Measurements from ENCODE around the gene FNIP2. TPM values are rescaled to one million over a fixed set of nuclear protein-coding genes. Genes with fewer than 3 reads are reported as not detected.

The FNIP2 gene
- total RNA-seq, 1 experiment from 2014 or later, result 35.3 TPM

GRCh38 chr4:158822348-158822747, 53.5 kb downstream of the FNIP2 start:
- Mint-ChIP-seq H3K27me3 (ENCODE audit: unreplicated experiment) (no peaks in the 10 kb centered on the region), H3K9me3 (ENCODE audit: low read depth, unreplicated experiment) (no peaks in the 10 kb centered on the region), H3K4me3 (ENCODE audit: low read depth, unreplicated experiment) (no peak overlapping the region), H3K4me1 (ENCODE audit: low read depth, unreplicated experiment) (peaks cover 84% of the 10 kb centered on the region), H3K36me3 (ENCODE audit: insufficient read depth, unreplicated experiment) (peaks cover 26% of the 10 kb centered on the region), H3K27ac (ENCODE audit: unreplicated experiment) (no peak overlapping the region)
- no TSS peak for BruUV-seq (replicated peaks)
- TF ChIP-seq, protein P1, sequence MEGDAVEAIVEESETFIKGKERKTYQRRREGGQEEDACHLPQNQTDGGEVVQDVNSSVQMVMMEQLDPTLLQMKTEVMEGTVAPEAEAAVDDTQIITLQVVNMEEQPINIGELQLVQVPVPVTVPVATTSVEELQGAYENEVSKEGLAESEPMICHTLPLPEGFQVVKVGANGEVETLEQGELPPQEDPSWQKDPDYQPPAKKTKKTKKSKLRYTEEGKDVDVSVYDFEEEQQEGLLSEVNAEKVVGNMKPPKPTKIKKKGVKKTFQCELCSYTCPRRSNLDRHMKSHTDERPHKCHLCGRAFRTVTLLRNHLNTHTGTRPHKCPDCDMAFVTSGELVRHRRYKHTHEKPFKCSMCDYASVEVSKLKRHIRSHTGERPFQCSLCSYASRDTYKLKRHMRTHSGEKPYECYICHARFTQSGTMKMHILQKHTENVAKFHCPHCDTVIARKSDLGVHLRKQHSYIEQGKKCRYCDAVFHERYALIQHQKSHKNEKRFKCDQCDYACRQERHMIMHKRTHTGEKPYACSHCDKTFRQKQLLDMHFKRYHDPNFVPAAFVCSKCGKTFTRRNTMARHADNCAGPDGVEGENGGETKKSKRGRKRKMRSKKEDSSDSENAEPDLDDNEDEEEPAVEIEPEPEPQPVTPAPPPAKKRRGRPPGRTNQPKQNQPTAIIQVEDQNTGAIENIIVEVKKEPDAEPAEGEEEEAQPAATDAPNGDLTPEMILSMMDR (IDR thresholded peaks at IDR 0.05; ENCODE audit: unreplicated experiment), result no peak
- intact Hi-C loops (cut with micrococcal nuclease; ENCODE audit: unreplicated experiment), result no loop called here
- no peak for DNase-seq
- CTCF ChIA-PET, result interaction anchor here (0.7 kb wide), 1 partner anchor 30 kb away, joined by 3 read pairs; no protein-coding TSS in a partner anchor

DNA sequence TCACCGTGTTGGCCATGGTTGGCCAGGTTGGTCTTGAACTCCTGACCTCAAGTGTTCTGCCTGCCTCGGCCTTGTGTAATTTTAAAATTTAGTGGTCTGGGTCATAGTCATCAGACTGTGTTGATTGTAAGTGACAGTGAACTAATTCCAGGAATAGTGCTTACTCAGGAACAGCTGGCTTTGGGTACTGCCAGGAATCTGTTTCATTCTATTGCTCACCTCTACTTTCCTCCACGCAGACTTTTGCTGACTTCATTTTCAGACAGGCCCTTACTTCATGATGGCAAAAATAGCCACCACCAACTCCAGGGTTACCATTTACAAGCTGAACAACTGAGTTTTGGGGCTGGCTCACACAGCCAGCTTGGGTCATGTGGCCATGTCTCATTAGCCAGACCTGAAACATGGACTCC, 54.6 kb downstream of the FNIP2 start:
- intact Hi-C loops (cut with micrococcal nuclease; ENCODE audit: unreplicated experiment), result no loop called here
- Mint-ChIP-seq H3K4me1 (ENCODE audit: low read depth, unreplicated experiment) (peaks cover 84% of the 10 kb centered on the region), H3K27ac (ENCODE audit: unreplicated experiment) (peak overlapping the region; percentile 99), H3K27me3 (ENCODE audit: unreplicated experiment) (no peaks in the 10 kb centered on the region), H3K9me3 (ENCODE audit: low read depth, unreplicated experiment) (no peaks in the 10 kb centered on the region), H3K36me3 (ENCODE audit: insufficient read depth, unreplicated experiment) (peaks cover 21% of the 10 kb centered on the region), H3K4me3 (ENCODE audit: low read depth, unreplicated experiment) (no peak overlapping the region)
- no peak for DNase-seq
- CTCF ChIA-PET, result no interaction called here
- TF ChIP-seq, protein P1 (IDR thresholded peaks at IDR 0.05; ENCODE audit: unreplicated experiment), result no peak
- no TSS peak for BruUV-seq (replicated peaks)

GRCh38 chr4:158824425-158825274, 55.8 kb downstream of the FNIP2 start:
- peak overlapping the region; percentile 69 for H3K4me3 Mint-ChIP-seq (ENCODE audit: low read depth, unreplicated experiment)
- TF ChIP-seq, protein P1 (IDR thresholded peaks at IDR 0.05; ENCODE audit: unreplicated experiment), result no peak
- peak overlapping the region; percentile 99 for H3K27ac Mint-ChIP-seq (ENCODE audit: unreplicated experiment)
- CTCF ChIA-PET, result no interaction called here
- H3K27me3 Mint-ChIP-seq (ENCODE audit: unreplicated experiment), result no peaks in the 10 kb centered on the region
- peaks cover 83% of the 10 kb centered on the region for H3K4me1 Mint-ChIP-seq (ENCODE audit: low read depth, unreplicated experiment)
- DNase-seq, result no peak
- intact Hi-C loops (cut with micrococcal nuclease; ENCODE audit: unreplicated experiment), result loop anchor here (1.0 kb wide), 1 partner anchor 14 kb away; no protein-coding TSS in a partner anchor
- TSS peak; percentile 41 for BruUV-seq (replicated peaks)
- peaks cover 27% of the 10 kb centered on the region for H3K36me3 Mint-ChIP-seq (ENCODE audit: insufficient read depth, unreplicated experiment)
- H3K9me3 Mint-ChIP-seq (ENCODE audit: low read depth, unreplicated experiment), result no peaks in the 10 kb centered on the region

- Mint-ChIP-seq H3K4me1 (ENCODE audit: low read depth, unreplicated experiment) (peaks cover 78% of the 10 kb centered on the region), H3K27ac (ENCODE audit: unreplicated experiment) (peak overlapping the region; percentile 99), H3K9me3 (ENCODE audit: low read depth, unreplicated experiment) (no peaks in the 10 kb centered on the region), H3K36me3 (ENCODE audit: insufficient read depth, unreplicated experiment) (peaks cover 28% of the 10 kb centered on the region), H3K27me3 (ENCODE audit: unreplicated experiment) (no peaks in the 10 kb centered on the region), H3K4me3 (ENCODE audit: low read depth, unreplicated experiment) (peak overlapping the region; percentile 69)
- intact Hi-C loops (cut with micrococcal nuclease; ENCODE audit: unreplicated experiment), result loop anchor here (1.0 to 2.0 kb wide), 2 partner anchors 15 to 51 kb away; no protein-coding TSS in a partner anchor
- CTCF ChIA-PET, result interaction anchor here (0.8 kb wide), 1 partner anchor 11 kb away, joined by 5 read pairs; no protein-coding TSS in a partner anchor
- no peak for DNase-seq
- no TSS peak for BruUV-seq (replicated peaks)
- TF ChIP-seq, protein P1 (IDR thresholded peaks at IDR 0.05; ENCODE audit: unreplicated experiment), result no peak
These were observed 56.7 kb downstream of the FNIP2 start for GRCh38 chr4:158825433-158826036.

Data from Calu3 (cell line).